GM19043 (cell line): Measurements from ENCODE around the gene RNF19B.

Source experiments
- ATAC-seq: cut with Tn5 transposase; IDR thresholded peaks from one replicate; pipeline ENCODE4 v1.9.1; 2021; ENCODE audit warnings: low read depth; ENCODE audit not compliant: unreplicated experiment

RNF19B gene

GRCh38 chr1:32891241-32891570 lies 73.4 kb downstream of the RNF19B start:
- no peak for ATAC-seq

GRCh38 chr1:32890516-32891240 lies 73.9 kb downstream of the RNF19B start:
- ATAC-seq = no peak

DNA sequence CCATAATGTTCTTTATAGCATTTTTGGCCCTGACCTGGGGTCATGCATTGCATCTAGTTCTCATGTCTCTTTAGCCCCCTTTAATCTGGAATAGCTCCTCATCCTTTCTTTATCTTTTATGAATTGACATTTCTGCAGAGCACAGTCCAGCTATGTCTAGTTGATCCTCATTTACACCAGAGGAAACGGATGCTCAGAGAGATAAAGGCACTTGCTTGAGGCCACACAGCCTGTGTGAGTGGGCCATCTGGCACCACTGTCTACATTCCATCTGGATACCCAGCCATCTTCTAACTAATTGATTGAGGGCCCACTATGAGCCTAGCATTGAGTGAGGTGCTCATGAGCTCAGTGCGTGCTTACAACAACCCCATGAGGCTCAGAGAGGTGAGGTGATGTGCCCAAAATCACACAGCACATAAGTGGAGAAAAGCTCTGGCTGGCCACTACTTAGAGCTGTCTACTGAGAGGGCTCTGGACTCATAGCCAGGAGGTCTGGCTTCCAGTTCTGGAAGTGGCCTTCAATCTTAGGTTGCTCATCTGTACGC lies 74.8 kb downstream of the RNF19B start:
- ATAC-seq = no peak

- no peak for ATAC-seq
These were observed 75.8 kb downstream of the RNF19B start for GRCh38 chr1:32888677-32889420.

DNA sequence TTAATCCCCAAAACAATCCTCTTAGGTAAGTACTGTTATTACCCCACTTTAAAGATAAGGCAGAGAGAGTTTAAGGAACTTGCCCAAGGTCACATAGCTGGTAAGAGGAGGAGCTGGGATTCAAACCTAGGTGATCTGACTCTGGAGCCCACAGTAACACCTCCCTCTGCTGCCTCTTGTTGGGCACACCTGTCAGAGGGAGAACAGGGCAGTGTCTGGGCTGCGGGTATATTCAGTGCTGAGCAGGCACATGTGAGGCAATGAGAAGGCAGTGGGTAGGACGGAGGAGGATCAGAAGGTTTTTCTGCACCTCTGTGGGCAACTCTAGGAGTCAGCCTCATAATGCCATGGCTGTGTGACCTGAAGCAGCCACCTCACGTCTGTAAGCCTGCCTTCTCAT lies 76.5 kb downstream of the RNF19B start:
- ATAC-seq = no peak

GRCh38 chr1:32887623-32888022 lies 77.0 kb downstream of the RNF19B start:
- no peak for ATAC-seq

DNA sequence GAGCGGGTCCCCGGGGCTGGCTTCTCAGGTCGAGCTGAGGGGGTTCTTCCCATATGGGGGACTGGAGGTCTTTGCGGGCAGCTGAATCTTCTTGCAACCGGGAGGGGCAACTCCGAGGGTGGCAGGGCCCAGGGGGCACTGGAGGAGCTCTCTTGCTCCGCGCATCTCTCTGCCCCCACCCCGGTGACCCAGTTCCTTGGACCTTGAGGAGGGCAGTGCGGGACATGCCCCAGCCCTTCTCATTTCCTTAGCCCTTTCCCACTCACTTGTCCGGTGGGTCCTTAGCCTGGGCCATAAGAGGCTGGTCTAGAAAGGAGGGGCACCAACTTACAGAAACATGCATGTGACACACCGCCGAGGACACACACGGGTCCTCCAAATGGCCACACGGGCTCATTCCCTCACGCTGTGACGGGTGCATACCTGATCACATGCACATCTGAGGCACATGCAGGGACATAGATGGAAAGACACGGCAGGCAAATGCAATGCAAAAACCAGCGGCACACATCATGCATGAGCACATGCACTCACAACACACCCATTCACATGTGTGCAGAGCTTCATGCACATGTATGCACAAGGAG lies 77.7 kb downstream of the RNF19B start:
- no peak for ATAC-seq
